ENCODE results near the gene GPC1.

GPC1 gene

GRCh38 chr2:240441326-240441992 is 6.0 kb downstream of the GPC1 start:
- H4K20me1 ChIP-seq (ENCODE audit: insufficient read depth, low read length), result no peaks in the 10 kb centered on the region
- H3K9ac ChIP-seq (ENCODE audit: low read length), result no peak overlapping the region
- H3K4me3 ChIP-seq (ENCODE audit: low read length), result no peak overlapping the region
- no peaks in the 10 kb centered on the region for H3K27me3 ChIP-seq (ENCODE audit: low read depth, low read length)
- no peak overlapping the region for H3K27ac ChIP-seq (ENCODE audit: low read length)
- no peaks in the 10 kb centered on the region for H3K4me1 ChIP-seq (ENCODE audit: low read length)
- no peaks in the 10 kb centered on the region for H3K36me3 ChIP-seq (replicated peaks; ENCODE audit: low read depth, low read length)
- no peak overlapping the region for H3K4me2 ChIP-seq (ENCODE audit: low read length)
- TF ChIP-seq CTCF (IDR thresholded peaks at IDR 0.05; ENCODE audit: low read depth, low read length), result no peak
- TF ChIP-seq EZH2phosphoT487 (IDR thresholded peaks at IDR 0.05; ENCODE audit: low read depth), result no peak
- H3K9me3 ChIP-seq (ENCODE audit: insufficient read depth, low read length), result no peaks in the 10 kb centered on the region
- no peaks in the 10 kb centered on the region for H3K79me2 ChIP-seq (ENCODE audit: low read length)
- H2AFZ ChIP-seq (ENCODE audit: low read depth, low read length), result no peak overlapping the region

- Histone ChIP-seq H3K79me2 (ENCODE audit: low read length) (no peaks in the 10 kb centered on the region), H3K4me2 (ENCODE audit: low read length) (no peak overlapping the region), H3K9me3 (ENCODE audit: insufficient read depth, low read length) (no peaks in the 10 kb centered on the region), H3K36me3 (replicated peaks; ENCODE audit: low read depth, low read length) (no peaks in the 10 kb centered on the region), H3K9ac (ENCODE audit: low read length) (no peak overlapping the region), H3K27me3 (ENCODE audit: low read depth, low read length) (no peaks in the 10 kb centered on the region), H3K27ac (ENCODE audit: low read length) (no peak overlapping the region), H3K4me1 (ENCODE audit: low read length) (no peaks in the 10 kb centered on the region), H2AFZ (ENCODE audit: low read depth, low read length) (no peak overlapping the region), H3K4me3 (ENCODE audit: low read length) (no peak overlapping the region), H4K20me1 (ENCODE audit: insufficient read depth, low read length) (no peaks in the 10 kb centered on the region)
- TF ChIP-seq CTCF (IDR thresholded peaks at IDR 0.05; ENCODE audit: low read depth, low read length) (no peak), EZH2phosphoT487 (IDR thresholded peaks at IDR 0.05; ENCODE audit: low read depth) (no peak)
These were observed 6.5 kb downstream of the GPC1 start for GRCh38 chr2:240441993-240442411.

GRCh38 chr2:240442891-240443715 is 7.6 kb downstream of the GPC1 start:
- no peaks in the 10 kb centered on the region for H3K4me1 ChIP-seq (ENCODE audit: low read length)
- no peak overlapping the region for H3K27ac ChIP-seq (ENCODE audit: low read length)
- no peaks in the 10 kb centered on the region for H3K27me3 ChIP-seq (ENCODE audit: low read depth, low read length)
- no peaks in the 10 kb centered on the region for H3K9me3 ChIP-seq (ENCODE audit: insufficient read depth, low read length)
- H3K4me2 ChIP-seq (ENCODE audit: low read length), result no peak overlapping the region
- no peaks in the 10 kb centered on the region for H3K36me3 ChIP-seq (replicated peaks; ENCODE audit: low read depth, low read length)
- no peaks in the 10 kb centered on the region for H3K79me2 ChIP-seq (ENCODE audit: low read length)
- no peaks in the 10 kb centered on the region for H4K20me1 ChIP-seq (ENCODE audit: insufficient read depth, low read length)
- H3K4me3 ChIP-seq (ENCODE audit: low read length), result no peak overlapping the region
- H2AFZ ChIP-seq (ENCODE audit: low read depth, low read length), result no peak overlapping the region
- H3K9ac ChIP-seq (ENCODE audit: low read length), result no peak overlapping the region
- TF ChIP-seq EZH2phosphoT487 (IDR thresholded peaks at IDR 0.05; ENCODE audit: low read depth) (no peak), CTCF (IDR thresholded peaks at IDR 0.05; ENCODE audit: low read depth, low read length) (no peak)

- Histone ChIP-seq H3K9me3 (ENCODE audit: insufficient read depth, low read length) (no peaks in the 10 kb centered on the region), H3K4me2 (ENCODE audit: low read length) (no peak overlapping the region), H3K79me2 (ENCODE audit: low read length) (no peaks in the 10 kb centered on the region), H4K20me1 (ENCODE audit: insufficient read depth, low read length) (no peaks in the 10 kb centered on the region), H3K27me3 (ENCODE audit: low read depth, low read length) (no peaks in the 10 kb centered on the region), H3K4me1 (ENCODE audit: low read length) (no peaks in the 10 kb centered on the region), H3K36me3 (replicated peaks; ENCODE audit: low read depth, low read length) (no peaks in the 10 kb centered on the region), H2AFZ (ENCODE audit: low read depth, low read length) (no peak overlapping the region), H3K4me3 (ENCODE audit: low read length) (no peak overlapping the region), H3K9ac (ENCODE audit: low read length) (no peak overlapping the region), H3K27ac (ENCODE audit: low read length) (no peak overlapping the region)
- TF ChIP-seq EZH2phosphoT487 (IDR thresholded peaks at IDR 0.05; ENCODE audit: low read depth) (no peak), CTCF (IDR thresholded peaks at IDR 0.05; ENCODE audit: low read depth, low read length) (no peak)
These were observed 8.4 kb downstream of the GPC1 start for GRCh38 chr2:240443891-240444301.

All from OCI-LY3 (cell line).